ENCODE measurements around the gene MTR.

DNA sequence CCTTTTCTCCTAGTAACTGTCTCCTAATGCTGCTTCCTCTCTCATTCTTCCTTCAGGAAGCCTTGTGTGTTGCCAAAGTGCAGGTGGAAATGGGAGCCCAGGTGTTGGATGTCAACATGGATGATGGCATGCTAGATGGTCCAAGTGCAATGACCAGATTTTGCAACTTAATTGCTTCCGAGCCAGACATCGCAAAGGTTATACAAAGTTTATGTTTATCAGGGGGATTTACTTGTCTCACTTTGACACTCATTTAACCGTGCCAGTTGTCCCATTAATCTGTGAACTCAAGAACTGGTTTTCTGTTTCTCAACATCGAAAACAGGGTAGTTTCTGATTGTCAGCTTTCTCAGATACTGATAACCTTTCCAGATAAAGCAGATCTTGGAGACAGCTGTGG, 40.4 kb downstream of the MTR start:
- TF ChIP-seq POLR2A (IDR thresholded peaks at IDR 0.05; ENCODE audit: low read depth, low read length) (no peak), POLR2AphosphoS5 (IDR thresholded peaks at IDR 0.05; ENCODE audit: low read depth, low read length) (no peak)

Measured in GM12891 (cell line).